ENCODE data around the gene MYO5B. TPM values are rescaled to one million over a fixed set of nuclear protein-coding genes. Genes with fewer than 3 reads are reported as not detected.
A peak's percentile ranks its signal among the peaks of the same experiment; 100 is the strongest.

The MYO5B gene
- total and polyA plus RNA-seq, 2 of the 4 experiments (the other 2 are of a cell fraction), result 0.24 to 0.54 TPM

DNA sequence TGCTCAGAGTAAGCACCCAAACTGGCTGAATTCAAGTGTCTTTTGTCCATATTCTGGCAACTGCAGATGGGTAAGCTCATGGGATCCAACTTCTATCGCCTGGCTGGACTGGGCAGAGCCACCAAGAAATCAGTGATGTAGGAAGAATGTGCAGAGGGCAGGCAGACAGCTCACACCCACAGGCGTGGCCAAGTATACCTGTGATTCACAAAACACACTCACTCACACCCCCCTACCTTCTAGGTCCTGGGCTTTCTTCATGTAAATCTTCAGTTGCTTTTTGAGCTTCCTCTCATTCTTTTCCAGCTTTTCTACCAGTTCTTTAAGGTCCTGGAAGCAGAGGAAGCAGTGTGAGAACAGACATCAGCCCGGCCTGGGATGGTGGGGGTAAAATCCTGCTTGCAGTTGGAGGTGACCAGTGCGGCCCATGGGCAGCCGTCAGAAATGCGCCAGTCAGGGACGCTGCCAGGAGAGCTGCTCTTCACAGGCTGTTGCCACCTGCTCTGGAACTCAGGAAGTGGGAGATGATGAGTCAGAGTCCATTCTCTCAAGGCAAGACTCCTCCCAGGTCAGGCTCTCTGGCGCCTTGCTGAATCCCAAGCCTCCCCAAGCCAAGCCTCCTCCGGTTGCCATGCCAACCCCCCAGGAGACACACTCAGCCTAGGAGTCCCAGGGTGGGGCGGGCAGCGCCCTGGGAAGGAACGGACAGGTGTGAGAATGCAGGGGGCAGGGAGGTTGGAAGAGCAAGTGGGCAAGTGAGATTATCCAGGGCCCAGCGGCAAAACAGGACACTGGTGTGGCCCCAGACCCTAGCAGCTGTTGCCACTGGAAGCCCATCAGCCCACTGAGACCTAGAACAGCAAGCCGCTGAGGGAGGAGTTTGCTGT, 345.4 kb downstream of the MYO5B start:
- Histone ChIP-seq H4K8ac (ENCODE audit: low read depth in 2 of 2, low read length in 2 of 2) (0 out of 4 replicates have a peak overlapping the region, but pooled peaks of 1 of the 2 experiments have one; percentile 2), H3K56ac (ENCODE audit: extremely low read depth, insufficient read depth, low read length) (no peak overlapping the region), H3K18ac (ENCODE audit: low read depth, low read length) (no peak overlapping the region), H3K4me1 (ENCODE audit: control insufficient read depth, insufficient read depth, low read length) (peaks cover 7% of the 10 kb centered on the region), H4K91ac (ENCODE audit: insufficient read depth, low read depth, low read length) (peak overlapping the region; percentile 31; the same call in 1 of the 2 replicates), H3K9ac (ENCODE audit: low read depth, low read length) (no peak overlapping the region), H3K27me3 (ENCODE audit: control insufficient read depth, insufficient read depth, low read length) (peaks cover 2% of the 10 kb centered on the region; the same call in 1 of the 2 replicates), H3K4me3 (ENCODE audit: insufficient read depth, low read depth, low read length) (no peak overlapping the region), H2BK20ac (ENCODE audit: low read depth, low read length) (peak overlapping the region; percentile 7; the same call in 1 of the 2 replicates), H2BK15ac (ENCODE audit: low read depth, low read length) (peak overlapping the region; percentile 73), H3K23ac (ENCODE audit: low read depth, low read length) (0 out of 2 replicates have a peak overlapping the region, but pooled peaks have one; percentile 23), H3K36me3 (ENCODE audit: control insufficient read depth, insufficient read depth, low read length) (no peaks in the 10 kb centered on the region), H3K9me1 (ENCODE audit: insufficient read depth, low read length) (peaks cover 11% of the 10 kb centered on the region; the same call in 1 of the 2 replicates), H3K27ac (ENCODE audit: insufficient read depth, low read length) (no peak overlapping the region), H3K9me3 (ENCODE audit: control insufficient read depth, insufficient read depth, low read length) (no peaks in the 10 kb centered on the region), H2BK5ac (ENCODE audit: low read depth, low read length, poor library complexity, severe bottlenecking) (no peak overlapping the region), H2AK5ac (ENCODE audit: low read depth, low read length) (peak overlapping the region; percentile 77), H2AK9ac (replicated peaks; ENCODE audit: low read depth, low read length, poor library complexity) (peak overlapping the region; percentile 53), H4K5ac (ENCODE audit: low read depth, low read length) (no peak overlapping the region), H2BK120ac (ENCODE audit: low read depth, low read length) (peak overlapping the region; percentile 33), H2AFZ (replicated peaks; ENCODE audit: low read length, poor library complexity) (peak overlapping the region; percentile 80), H4K20me1 (ENCODE audit: insufficient read depth, low read length) (no peaks in the 10 kb centered on the region), H3K14ac (replicated peaks; ENCODE audit: low read depth, low read length) (no peak overlapping the region), H3K4ac (ENCODE audit: low read depth, low read length) (peak overlapping the region; percentile 55), H3K4me2 (ENCODE audit: low read depth, low read length) (peak overlapping the region; percentile 35; the same call in 1 of the 2 replicates), H3K79me1 (ENCODE audit: low read depth in 1 of 2, low read length in 2 of 2) (no peaks in the 10 kb centered on the region)
- ATAC-seq (ENCODE audit: low read depth) (peak; percentile 89), DNase-seq (peak; percentile 92)
- dilution Hi-C loops (cut with HindIII; ENCODE audit: low sequenced_read_pairs, unreplicated experiment) (no loop called here), in situ Hi-C loops (cut with MboI; ENCODE audit: low sequenced_read_pairs) (loop anchor here (10.0 kb wide), 1 partner anchor 355 kb away; the partner anchor contains the start of gene RPL17), intact Hi-C loops (cut with micrococcal nuclease) (no loop called here)
- no TSS peak for BruUV-seq (replicated peaks)
- 60% methylated on average over 1 of the region's 14 CpGs; no CpG with 5 or more reads in 1 of the 2 experiments for WGBS, 2 experiments (ENCODE audit: extremely low coverage in 2 of 2, insufficient read length in 1 of 2)
- POLR2A ChIA-PET (ENCODE audit: unreplicated experiment), result no interaction called here
- CTCF ChIA-PET, result interaction anchor here (1.7 kb wide), 1 partner anchor 9 kb away, joined by 5 read pairs; no protein-coding TSS in a partner anchor
- TF ChIP-seq FOS (IDR thresholded peaks at IDR 0.05; ENCODE audit: low read depth, low read length) (peak; percentile 46), USF2 (IDR thresholded peaks at IDR 0.05; ENCODE audit: low read depth, low read length) (no peak), POLR2A (IDR thresholded peaks at IDR 0.05; ENCODE audit: low read depth, low read length) (no peak), MAFK (IDR thresholded peaks at IDR 0.05; ENCODE audit: low read depth, low read length) (no peak), CEBPB (IDR thresholded peaks at IDR 0.05; ENCODE audit: low read depth, low read length) (no peak), MAZ (IDR thresholded peaks at IDR 0.05; ENCODE audit: borderline replicate concordance, low read depth, low read length) (peak; percentile 28; the same call in 1 of the 2 replicates), MXI1 (IDR thresholded peaks at IDR 0.05; ENCODE audit: borderline replicate concordance, low read depth, low read length) (no peak), RCOR1 (IDR thresholded peaks at IDR 0.05; ENCODE audit: insufficient replicate concordance, low read length) (peak; percentile 91), RFX5 (IDR thresholded peaks at IDR 0.05; ENCODE audit: low read depth, low read length) (no peak), BHLHE40 (IDR thresholded peaks at IDR 0.05; ENCODE audit: low read depth, low read length) (peak; percentile 16; the same call in 1 of the 2 replicates), CHD1 (IDR thresholded peaks at IDR 0.05; ENCODE audit: low read depth, low read length) (no peak), SMC3 (IDR thresholded peaks at IDR 0.05; ENCODE audit: low read depth, low read length) (no peak), ELK1 (IDR thresholded peaks at IDR 0.05; ENCODE audit: borderline replicate concordance, low read depth, low read length) (no peak)

Data from IMR-90 (cell line).